GM19455 (cell line): ENCODE data around the gene ADD1.
A peak's percentile ranks its signal among the peaks of the same experiment; 100 is the strongest.

Experiments used
- ATAC-seq: cut with Tn5 transposase; IDR thresholded peaks from one replicate; pipeline ENCODE4 v1.9.1; 2021; ENCODE audit not compliant: unreplicated experiment

Gene ADD1

DNA sequence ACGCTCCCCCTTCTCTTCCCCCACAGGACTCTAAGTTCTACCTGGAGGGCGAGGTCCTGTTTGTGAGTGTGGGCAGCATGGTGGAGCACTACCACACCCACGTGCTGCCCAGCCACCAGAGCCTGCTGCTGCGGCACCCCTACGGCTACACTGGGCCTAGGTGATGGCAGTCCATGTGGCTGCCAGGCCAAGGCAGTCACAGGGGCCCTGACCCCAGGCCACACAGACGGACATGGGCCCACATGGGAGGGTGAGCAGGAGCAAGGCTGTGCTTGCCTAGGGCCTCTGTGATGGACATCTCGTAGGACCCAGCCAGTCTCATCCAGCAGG is 10.0 kb upstream of the ADD1 start:
- no peak for ATAC-seq

DNA sequence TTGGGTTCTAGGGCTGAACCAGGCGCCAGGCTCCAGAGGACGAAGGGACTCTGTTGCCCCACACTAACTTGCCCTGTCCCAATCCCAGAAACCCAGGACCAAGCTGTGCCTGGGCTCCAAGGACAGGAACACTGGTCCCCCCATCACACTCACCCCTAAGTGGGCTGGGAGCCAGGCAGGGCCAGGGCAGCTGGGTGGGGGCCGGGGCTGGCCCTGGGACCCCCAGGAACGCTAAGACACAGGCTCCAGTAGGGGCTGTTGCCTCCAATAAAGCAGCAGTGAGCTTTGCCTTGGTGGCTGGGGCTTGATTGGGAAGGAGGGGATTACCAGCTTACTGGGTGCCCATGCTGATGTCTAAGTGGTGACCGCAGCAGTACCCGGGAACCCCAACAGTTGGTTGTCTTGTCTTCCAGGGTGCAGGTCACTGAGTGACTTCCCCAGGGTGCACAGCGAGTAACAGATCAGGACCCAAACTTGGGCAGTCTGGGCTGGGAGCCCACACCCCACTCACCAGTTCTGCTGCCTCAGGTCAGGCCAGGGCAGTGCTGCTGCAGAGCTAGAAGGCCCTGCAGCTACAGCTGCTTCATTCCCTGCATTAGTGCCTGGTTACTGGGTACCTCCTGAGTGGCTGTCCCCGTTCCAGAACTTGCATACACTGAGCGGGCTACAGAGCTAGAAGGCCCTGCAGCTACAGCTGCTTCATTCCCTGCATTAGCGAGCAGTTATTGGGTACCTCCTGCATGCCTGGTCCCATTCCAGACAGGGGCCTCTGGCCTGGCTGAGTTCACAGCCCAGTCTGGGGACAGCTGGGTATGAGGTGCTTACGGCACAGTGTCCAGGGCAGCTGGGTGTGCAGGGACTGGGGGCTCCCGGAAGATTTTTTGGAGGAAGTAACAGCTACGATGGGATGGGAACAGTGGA is 9.4 kb upstream of the ADD1 start:
- ATAC-seq: no peak

DNA sequence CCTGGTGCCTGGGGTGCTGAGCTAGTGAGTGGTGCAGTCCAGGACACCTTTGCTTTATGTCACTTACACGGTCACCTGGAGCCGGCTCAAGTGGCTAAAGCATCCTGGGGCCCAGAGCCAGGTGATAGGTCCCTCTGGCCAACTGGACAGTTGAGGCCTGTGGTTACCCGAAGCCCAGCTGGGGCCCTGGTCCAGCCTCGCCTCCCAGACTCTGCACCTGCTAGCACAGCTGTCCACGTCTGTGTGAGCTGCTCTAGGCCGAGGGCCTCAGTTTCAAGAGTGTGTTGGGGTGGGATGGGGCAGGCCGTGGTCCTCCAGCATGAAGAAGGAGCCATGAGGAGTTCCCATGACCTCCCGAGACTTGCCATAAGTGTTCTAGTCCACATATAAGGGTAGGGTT is 7.7 kb upstream of the ADD1 start:
- ATAC-seq: no peak

DNA sequence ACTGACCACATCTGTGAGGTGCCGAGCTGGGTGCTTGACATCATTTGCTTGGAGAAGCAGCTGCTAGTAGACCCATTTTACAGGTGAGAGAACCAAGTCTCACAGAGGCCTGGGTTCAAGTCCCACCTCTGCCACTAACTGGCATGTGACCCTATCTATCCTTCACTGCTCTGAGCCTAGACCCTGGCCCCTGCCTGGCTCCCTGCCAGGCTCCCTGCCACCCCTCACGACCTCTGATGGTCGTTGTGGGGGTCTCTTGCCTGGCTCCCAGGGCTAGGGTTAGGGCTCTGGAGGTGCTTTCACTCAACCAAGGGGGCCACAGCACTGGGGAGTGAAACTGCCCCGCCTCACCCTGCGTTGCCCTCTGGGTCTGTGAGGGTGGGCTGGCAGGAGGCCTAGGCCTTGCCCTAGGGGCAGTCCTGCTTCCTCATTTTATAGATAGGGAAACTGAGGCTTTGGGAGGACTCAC is 7.2 kb upstream of the ADD1 start:
- no peak for ATAC-seq

DNA sequence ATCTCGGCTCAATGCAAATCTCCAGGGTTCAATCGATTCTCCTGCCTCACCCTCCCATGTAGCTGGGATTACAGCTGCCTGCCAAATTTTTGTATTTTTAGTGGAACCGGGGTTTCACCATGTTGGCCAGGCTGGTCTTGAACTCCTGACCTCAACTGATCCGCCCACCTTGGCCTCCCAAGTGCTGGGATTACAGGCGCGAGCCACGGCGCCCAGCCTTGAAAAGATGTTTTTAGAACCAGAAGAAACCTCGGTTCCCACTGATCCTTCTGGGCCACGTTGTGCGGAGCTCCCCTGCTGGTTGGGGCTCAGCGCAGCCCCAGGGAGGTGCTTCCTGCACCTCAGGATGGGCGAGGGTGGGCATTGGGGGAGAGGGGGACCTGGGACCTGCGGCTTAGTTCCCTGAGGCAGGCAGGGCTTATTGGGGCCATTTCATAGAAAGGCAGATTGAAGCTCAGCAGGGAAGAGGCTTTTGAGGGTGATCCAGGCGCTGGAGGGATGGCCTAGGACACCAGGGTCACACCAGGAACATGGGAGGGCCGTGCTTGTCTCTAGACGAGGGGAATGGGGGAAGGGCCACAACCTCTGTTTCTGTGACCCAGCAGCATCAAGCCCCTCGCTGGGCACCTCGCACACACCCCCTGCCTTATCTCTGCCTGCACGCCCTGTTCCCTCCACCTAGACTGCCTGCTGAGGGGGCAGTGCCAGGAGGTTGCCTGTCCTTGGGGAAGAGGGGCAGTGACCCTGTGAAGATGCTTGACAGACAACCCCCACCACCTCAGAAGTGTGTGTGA is 6.3 kb upstream of the ADD1 start:
- ATAC-seq: no peak

DNA sequence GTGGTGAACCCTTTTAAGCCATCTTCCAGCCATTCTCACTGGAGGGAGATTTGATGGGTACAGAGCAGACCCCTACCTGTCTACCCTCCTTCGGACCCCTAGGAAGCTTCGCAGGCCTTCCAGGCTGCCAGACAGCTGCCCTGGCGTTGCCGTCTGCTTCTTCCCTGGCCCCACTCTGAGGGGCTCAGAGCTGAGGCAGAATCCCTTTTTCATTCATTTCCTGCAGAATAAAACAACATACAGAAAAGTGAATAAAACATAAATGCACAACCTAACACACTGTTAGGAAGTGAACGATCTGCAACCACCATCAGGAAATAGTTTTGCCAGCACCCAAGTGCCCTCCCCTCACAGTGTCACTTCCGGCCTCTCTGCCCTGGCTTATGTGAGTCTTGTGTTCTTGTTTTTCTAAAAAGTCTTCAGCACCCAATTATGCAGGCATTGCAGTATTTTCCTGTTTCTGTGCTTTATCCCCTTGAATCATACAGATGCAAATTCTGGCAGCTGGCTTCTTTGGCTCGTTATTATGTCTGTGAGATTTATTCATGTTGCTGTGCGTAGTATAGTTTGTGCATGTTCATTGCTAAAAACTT is 5.6 kb upstream of the ADD1 start:
- no peak for ATAC-seq

DNA sequence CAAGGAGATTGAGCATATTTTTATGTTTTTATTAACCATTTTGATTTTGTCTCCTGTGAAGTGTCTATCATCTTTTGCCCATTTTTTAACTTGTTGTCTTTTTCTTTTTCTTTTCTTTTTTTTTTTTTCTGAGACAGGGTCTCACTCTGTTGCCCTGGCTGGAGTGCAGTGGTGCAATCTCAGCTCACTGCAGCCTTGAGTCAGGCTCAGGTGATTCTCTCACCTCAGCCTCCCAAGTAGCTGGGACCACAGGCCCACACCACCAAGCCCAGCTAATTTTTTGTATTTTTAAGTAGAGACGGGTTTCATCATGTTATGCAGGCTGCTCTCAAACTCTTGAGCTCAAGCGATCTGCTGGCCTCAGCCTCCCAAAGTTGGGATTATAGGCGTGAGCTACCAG is 4.6 kb upstream of the ADD1 start:
- ATAC-seq: no peak

DNA sequence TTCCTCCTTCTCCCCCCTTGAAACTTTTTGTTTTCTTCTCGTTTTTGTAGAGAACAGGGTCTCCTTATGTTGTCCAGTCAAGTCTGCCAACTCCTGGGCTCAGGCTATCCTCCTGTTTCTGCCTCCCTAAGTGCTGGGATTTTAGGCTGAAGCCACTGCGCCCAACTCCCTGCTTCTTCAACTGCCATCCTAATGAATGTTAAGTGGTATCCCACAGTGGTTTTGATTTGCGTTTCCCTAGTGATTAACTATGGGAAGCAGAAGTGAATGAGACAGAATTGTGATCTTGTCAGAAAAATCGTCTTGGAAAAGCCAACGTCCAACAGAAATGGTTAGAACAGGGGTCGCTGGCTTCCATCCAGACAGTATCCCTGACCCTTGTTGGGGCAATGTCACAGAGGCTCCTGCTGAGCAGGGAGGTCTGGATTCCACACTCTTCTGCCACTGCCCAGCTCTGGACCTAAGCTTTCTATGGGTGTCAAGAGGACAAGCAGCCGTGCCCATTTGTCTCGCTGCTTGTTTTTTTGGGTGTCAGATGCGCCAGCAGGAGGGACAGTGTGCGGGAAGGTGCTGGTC is 869 bp upstream of the ADD1 start:
- ATAC-seq: no peak

DNA sequence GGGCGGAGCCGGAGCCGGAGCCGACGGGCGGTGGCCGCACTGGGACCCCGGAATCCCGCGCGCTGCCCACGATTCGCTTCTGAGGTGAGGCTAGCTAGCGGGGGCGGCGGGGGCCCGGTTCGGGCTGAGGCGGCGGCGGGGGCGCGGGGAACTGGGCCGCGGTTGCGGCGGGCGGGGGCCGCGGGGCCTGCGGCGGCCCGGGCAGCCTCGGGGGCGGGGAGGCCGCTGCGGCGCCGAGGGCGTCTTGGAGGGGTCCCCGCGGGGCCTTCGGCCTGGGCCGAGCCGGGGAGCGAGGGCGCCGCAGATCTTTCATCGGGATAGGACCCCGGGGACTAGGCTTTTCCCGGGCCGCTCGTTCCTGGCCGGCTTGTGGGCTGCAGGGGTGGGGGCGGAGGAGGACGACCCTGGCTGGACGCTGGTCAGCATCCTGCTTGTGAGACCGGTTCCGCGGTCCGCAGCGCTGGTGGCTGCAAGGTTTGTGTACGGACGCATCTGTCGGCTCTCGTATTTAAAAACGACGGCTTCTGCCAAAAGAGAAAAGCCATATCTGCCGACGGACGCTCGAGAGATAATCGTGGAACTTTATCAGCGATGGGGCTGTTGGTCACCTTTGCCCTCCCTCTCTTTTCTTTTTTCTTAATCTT is 419 bp downstream of the ADD1 start:
- peak; percentile 3 for ATAC-seq

DNA sequence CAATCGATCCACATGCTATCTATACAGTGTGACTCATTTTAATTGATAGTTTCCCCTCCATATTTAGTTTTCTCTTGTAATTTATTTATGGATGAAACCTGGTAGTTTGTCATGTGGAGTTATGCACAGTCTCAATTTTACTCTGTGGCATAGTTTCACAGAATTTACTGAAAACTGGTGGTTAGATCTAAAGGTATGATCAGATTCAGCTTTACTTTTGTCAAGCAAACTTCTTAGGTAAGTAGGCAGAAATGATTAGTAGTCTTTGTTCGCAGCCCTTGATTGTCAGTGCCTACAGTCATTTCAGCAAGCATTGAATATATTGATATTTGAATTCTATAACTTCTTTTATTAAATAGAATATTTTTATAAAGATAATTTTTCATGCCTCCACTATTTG is 2.5 kb downstream of the ADD1 start:
- no peak for ATAC-seq

DNA sequence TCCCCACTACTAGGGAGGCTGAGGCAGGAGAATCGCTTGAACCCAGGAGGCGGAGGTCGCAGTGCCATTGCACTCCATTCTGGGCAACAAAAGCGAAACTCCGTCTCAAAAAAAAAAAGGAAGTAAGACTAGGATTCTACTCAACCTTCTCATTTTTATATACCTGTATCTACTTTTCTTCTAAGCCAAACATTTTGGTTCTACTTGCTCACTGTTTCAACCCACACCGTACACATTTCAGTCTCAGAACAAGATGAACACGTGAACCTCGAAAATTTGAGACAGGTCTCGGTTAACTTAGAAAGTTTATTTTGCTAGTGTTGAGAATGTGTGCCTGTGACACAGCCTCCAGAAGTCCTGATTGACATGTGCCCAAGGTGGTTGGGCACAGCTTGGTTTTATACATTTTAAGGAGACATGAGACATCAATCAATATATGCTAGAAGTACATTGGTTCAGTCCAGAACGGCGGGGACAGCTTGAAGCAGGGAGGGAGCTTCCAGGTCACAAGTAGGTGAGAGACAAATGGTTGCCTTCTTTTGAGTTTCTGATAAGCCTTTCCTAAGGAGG is 3.7 kb downstream of the ADD1 start:
- ATAC-seq: no peak

DNA sequence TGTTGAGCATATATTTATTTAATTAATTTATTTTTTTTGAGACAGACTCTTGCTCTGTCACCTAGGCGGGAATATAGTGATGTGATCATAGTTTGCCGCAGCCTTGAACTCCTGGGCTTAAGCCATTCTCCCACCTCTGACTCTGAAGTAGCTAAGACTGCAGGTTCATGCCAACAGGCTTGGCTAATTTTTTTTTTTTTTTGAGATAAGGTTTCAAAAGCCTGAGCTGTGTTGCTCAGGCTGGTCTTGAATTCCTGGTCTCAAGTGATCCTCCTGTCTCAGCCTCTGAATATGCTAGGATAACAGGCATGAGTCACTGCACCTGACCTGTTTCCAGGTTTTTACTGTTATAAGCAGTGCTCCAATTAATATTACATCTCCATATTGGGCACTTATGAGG is 4.8 kb downstream of the ADD1 start:
- no peak for ATAC-seq

DNA sequence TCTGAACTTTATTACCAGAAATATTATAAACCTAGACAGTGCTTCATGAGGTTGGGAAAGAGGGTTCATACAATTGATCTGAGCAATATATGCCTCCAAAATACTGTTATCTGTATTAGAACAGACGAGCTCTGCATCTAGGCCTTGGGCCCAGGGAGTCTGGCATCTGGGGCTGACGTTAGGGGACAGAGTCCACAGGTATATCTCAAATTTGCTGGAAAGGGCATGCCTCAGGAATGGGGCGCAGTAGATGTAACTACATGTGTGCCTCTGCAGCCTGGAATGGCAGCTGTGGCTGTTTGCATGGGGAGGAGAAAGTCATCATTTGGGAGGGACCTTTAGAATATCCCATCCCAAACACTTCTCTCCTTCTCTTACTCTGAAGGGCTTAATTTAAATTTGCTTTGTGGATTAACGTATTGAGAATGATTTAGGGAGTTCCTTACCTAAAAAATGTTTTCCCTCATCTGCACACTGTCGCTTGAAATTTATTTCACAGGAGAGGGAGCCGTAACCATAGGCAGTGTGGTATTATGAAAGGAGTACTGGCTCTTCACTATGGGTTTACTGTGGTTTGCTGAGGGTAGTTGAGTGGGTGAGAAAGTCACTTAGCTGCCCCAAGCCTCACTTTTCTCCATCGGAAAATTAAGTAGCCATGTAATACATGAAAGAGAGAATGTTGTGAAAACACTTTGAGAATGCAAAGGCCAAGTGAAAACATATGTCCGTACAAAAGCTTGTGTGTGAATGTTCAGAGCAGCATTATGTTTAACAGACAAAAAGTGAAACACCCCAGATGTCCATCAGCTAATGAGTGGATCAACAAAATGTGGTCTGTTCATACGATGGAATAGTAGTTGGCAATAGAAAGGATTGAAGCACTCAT is 5.9 kb downstream of the ADD1 start:
- ATAC-seq: no peak

DNA sequence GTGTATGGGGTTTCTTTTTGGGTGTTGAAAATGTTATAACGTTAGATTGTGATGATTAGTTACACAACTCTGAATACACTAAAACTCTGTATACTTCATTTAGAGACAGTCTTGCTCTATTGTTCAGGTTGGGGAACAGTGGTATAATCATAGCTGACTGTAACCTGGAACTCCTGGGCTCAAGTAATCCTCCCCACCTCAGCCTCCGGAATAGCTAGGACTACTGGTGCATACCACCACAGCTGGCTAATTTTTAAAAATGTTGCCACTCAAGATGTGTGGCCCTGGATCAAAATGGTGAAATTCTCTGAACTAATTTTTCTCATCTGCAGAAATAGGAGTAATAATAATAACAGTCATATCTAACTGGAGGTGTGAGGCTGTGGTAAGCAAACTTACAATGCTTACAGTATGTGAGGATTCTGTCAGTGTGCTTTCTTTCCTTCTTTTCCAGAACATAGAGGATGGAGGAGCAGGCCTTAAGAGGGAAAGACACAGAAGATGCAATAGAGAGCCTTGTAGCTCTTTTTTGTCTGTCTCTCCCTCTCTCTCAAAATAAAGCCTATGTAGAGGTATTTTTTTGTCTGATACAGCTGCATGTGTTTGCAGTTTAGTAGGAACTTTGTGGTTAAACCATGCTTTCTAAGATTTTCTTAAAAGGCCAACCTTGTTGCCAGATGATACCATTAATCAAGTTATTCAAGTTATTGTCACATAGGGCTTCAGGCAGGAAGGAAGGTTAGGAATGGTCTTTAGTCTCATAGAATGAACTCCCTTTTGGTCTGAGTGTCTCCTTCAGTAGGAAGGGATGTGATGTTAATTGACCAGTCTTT is 7.5 kb downstream of the ADD1 start:
- ATAC-seq: no peak

DNA sequence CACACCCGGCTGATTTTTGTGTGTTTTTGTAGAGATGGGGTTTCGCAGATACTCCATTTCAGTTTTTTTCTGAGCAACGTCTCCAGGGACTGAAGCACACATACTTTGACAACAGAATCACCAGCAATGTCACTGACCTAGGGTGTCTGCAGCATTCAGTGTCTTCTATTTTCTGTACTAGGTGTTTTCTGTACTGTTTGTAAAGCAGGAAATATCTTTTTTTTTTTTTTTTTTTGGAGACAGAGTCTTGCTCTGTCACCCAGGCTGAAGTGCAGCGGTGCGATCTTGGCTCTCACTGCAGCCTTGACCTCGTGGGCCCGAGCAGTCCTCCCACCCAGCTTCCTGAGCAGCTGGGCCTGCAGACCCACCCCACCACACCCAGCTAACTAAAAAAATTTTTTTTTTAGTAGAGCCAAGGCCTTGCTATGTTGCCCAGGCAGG is 8.9 kb downstream of the ADD1 start:
- ATAC-seq: peak; percentile 67

DNA sequence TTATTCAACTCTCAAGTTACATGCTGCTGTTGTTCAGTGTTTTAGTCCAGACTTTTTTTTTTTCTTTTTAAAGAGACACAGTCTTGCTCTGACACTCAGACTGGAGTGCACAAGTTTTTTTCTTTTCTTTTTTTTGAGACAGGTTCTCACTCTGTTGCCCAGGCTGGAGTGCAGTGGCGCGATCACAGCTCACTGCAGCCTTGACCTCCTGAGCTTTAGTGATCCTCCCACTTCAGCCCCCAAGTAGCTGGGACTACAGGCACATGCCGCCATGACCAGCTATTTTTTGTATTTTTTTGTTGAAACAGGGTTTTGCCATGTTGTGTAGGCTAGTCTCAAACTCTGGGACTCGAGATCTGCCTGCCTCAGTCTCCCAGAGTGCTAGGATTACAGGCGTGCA is 11.9 kb downstream of the ADD1 start:
- no peak for ATAC-seq

DNA sequence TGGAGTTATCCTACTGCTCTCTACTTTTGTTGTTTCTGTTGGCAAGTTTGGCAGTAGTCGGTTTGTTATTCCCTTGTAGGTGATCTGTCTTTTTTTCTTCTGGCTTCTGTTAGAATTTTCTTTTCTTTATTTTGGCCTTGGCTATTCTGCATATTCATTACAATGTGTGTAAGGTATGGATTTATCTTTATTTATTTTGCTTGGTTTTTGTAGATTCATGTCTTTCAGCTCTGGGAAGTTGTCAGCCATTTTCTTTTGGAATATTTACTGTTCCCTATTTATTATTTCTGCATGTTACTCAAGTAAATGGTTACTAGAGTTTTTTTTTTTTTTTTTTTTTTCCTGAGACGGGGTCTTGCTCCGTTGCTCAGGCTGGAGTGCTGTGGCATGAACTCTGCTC is 12.6 kb downstream of the ADD1 start:
- no peak for ATAC-seq

DNA sequence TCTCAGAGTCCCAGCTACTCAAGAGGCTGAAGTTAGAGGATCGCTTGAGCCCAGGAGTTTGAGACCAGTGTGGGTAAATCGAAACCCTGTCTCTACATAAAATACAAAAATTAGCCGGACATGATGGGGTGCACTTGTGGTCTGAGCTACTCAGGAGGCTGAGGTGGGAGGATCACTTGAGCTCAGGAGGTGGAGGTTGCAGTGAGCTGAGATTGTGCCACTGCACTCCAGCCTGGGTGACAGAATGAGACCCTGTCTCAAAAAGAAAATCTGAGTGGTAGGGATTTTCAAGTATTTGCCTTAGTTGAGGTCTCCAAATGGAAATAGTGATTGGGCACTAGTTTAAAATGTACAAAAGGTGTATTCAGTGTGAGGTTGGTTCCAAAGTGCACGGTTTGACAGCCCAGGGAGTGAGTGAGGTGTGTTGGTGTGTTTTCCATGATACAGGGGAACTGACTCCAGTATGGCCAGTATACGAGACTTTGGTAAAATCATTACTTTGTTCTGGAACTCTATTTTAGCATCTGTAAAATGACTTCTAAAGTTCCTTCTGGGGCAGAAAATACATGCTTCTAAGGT is 13.8 kb downstream of the ADD1 start:
- ATAC-seq: no peak
